HG03432 (cell line): ENCODE results near the gene PFAS.

Source experiments
- ATAC-seq: cut with Tn5 transposase; IDR thresholded peaks from one replicate; pipeline ENCODE4 v1.9.1; 2021; ENCODE audit warnings: mild to moderate bottlenecking, moderate library complexity; ENCODE audit not compliant: unreplicated experiment

PFAS gene

GRCh38 chr17:8266648-8267479, 17.8 kb downstream of the PFAS start:
- no peak for ATAC-seq

- ATAC-seq, result no peak
These were observed 18.5 kb downstream of the PFAS start for GRCh38 chr17:8267480-8268147.

- no peak for ATAC-seq
These were observed 19.6 kb downstream of the PFAS start for GRCh38 chr17:8268550-8269298.

GRCh38 chr17:8272421-8272820, 23.3 kb downstream of the PFAS start:
- ATAC-seq, result no peak

GRCh38 chr17:8273884-8274444, 24.9 kb downstream of the PFAS start:
- ATAC-seq, result no peak

GRCh38 chr17:8274816-8275215, 25.7 kb downstream of the PFAS start:
- ATAC-seq, result no peak

- no peak for ATAC-seq
These were observed 26.6 kb downstream of the PFAS start for GRCh38 chr17:8275421-8276290.

- ATAC-seq, result no peak
These were observed 28.2 kb downstream of the PFAS start for GRCh38 chr17:8277317-8277716.

- no peak for ATAC-seq
These were observed 33.3 kb downstream of the PFAS start for GRCh38 chr17:8282345-8282744.

- no peak for ATAC-seq
These were observed 34.3 kb downstream of the PFAS start for GRCh38 chr17:8283356-8283755.

GRCh38 chr17:8284126-8284525, 35.0 kb downstream of the PFAS start:
- ATAC-seq, result no peak

GRCh38 chr17:8285270-8286181, 36.4 kb downstream of the PFAS start:
- ATAC-seq, result no peak

- ATAC-seq, result no peak
These were observed 38.7 kb downstream of the PFAS start for GRCh38 chr17:8287651-8288335.

- ATAC-seq, result peak; percentile 85
These were observed 39.4 kb downstream of the PFAS start, which contains the start of gene RANGRF for GRCh38 chr17:8288336-8289102. Gene RANGRF, plus strand, starts transcription at chr17:8288670. Its CDS starts 119 bp downstream, at chr17:8288789.

- ATAC-seq, result no peak
These were observed 40.0 kb downstream of the PFAS start for GRCh38 chr17:8289103-8289397.

- ATAC-seq, result no peak
These were observed 41.0 kb downstream of the PFAS start for GRCh38 chr17:8290043-8290442.

- ATAC-seq, result no peak
These were observed 43.7 kb downstream of the PFAS start for GRCh38 chr17:8292639-8293395.
